ENCODE data around the gene MRPS18A.
"Not testable (repeated sequence)": the region's sequence is repeated elsewhere in the genome, so short reads cannot be mapped to it uniquely, and the experiment has no call there.

Gene MRPS18A

DNA sequence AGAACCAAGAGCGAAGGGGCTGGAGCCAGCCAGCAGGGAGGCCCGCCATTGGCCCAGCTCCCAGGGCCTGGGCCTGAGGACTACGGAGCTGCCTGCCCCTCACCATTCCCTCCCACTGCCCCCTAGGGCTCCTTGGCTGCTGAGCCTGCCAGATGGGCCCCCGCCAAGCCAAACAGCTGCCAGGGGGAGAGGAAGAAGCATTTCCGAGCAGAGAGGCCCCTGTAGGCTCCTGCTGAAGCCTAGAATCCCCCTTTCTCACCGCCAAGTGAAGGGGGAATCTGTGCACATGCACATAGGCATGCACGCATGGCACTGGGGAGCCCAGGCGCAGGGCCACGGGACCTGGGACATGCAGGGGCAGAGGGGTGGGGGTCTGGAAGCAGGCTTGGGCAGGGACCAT lies 28.5 kb upstream of the MRPS18A start:
- no peak for DNase-seq

DNA sequence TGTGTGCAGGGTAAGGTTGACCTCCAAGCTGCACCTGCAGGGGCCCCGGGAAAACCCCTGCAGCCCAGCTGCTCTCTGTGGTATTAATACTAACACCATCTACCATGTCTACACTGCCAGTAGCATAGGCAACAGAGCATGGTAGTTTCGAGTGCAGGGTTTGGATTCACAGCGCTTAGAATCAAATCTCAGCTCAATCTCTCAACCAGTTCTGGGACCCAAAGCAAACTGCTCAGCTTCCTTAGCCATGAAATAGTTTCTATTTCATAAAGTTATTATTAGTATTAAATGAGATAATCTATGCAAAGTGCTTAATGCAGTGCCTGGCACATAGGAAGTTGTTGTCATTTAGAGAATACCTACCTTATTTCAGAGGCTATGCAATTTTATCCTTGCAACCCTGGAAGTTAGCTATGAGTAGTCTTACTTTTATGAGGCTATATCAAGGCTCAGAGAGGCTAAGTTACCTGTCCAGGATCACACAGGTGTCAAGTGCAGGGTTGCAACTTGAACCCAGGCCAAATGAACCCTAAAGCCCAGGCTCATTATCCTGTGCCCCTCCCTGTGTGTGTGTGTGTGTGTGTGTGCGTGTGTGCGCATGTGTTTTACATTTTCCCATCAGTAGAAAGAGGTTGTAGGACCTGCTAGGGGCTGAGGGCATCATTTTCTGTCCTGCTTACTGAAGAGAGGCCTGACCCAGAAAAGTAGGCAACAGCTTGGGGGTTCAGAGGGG lies 27.6 kb upstream of the MRPS18A start:
- DNase-seq = no peak

DNA sequence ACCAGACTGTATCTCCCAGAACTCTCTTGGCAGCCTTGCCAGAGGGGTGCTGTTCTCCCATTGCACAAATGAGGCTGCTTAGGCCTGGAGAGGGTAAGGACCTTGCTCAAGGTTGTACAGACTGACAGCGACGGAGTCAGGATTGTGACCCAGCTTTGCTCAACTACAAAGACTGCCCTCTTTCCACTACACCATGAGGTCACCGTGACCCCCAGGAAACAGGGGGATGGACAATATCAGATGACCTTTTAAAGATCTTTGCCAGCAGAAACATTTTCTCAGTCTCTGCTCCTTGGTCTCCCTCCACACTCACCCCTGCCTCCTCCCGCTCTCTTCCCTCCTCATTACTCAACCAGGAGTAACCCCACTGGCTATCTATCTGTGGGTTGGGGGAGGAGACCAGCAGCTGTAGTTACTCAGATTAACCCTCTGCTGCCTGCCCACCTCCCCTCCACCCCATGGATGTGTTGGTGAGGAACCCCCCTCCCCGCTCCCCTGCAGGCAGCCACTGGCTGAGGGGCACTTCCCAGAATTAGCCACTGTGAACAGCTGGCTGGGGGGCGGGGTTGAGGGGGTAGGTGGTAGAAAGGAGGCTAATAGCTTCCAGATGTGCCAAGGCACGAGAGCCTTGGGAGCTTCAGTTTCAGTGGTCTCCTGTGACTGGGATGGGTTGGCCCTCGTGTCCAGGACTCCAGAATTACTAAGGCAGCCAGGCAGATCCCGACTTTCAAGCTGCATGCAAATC lies 26.9 kb upstream of the MRPS18A start:
- DNase-seq = no peak

DNA sequence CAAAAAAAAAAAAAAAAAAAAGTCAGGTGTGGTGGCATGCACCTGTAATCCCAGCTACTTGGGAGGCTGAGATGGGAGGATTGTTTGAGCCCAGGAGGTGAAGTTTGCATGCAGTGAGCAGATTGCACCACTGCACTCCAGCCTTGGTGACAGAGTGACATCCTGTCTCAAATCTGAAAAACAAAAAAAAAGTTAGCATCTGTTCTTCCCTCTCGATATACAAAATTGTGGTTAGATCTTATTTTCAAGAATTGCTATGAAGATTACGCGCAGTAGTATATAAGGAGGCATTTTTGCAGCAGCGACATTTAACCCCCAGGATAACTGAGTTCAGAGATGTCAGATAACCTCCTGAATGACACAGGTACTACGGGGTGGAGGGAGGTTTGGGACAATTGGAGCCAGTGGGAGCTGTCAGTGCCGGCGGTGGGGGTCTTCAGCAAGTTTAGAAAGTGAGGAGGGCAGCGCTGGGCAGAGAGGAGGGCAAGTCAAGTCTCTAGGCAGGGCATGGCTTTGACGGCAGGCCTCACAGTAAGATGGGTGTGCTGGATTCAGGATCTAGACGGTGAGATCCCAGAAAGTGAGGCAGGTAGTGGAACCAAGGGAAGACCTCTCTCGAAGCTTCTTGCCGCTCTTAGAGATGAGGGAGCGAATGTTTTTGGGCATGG lies 26.2 kb upstream of the MRPS18A start:
- no peak for DNase-seq

DNA sequence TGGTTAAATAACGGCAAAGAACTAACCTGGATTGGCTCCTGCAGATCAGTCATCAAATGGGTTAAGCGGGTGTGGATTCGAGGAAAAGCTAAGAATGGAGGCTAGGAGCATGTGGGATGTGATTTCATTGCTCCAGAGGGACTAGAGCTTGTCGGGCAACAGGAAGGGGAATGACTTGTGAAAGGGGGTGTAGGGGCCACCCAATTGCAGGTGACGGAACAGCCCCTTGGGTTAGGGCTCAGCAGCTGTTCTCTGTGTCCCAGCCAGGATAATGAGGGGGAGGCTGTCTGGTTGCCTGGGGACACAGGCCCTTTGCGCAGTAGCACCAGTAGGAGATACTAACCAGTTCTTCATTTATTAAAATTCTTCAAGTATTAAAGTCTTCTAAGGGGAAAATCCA lies 25.0 kb upstream of the MRPS18A start:
- DNase-seq = no peak

DNA sequence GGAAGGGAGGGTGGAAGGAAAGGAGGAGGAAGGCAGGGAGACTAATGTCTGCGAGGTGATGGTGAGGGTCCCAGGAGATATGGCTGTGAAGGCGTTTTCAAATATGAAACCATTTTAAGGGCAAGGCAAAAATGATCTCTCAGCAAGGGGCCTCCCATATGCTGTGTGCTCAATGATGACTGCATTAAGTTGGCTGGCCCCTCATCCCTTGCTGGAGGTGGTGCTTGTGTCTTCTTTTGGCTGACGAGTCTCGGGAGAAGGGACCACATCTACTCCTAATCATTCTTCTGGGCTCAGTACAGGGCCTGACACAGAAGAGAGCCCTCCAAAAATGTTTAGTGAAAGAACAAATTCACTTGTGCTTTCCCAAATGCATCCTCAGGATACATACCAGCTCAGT lies 23.0 kb upstream of the MRPS18A start:
- DNase-seq = no peak

DNA sequence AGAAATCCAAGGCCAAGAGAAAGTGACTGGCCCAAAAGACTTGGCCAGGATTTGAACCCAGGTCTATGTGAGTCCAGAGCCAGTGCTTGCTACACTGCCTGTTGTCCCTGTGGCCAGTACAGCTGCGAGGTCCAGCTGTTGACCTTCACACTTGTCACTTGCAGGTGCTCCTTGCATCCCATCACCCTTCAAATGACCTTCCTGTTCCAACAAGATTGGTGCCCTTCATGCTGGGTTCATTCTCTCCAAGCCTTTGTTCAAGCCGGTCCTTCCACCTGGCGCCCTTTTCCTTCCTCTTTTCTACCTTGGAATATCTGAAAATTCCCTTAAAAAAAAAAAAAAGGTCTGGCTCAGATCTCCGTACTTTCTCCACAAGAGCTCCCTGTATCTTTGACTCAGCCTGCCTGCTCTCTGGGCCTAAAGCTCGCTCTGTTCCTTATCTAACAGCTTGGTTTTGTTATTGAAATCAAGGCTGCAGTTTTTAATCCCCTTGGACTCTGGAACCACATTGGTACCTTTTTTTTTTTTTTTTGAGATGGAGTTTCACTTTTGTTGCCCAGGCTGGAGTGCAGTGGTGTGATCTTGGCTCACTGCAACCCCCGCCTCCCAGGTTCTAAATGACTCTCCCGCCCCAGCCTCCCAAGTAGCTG lies 22.2 kb upstream of the MRPS18A start:
- DNase-seq = no peak

DNA sequence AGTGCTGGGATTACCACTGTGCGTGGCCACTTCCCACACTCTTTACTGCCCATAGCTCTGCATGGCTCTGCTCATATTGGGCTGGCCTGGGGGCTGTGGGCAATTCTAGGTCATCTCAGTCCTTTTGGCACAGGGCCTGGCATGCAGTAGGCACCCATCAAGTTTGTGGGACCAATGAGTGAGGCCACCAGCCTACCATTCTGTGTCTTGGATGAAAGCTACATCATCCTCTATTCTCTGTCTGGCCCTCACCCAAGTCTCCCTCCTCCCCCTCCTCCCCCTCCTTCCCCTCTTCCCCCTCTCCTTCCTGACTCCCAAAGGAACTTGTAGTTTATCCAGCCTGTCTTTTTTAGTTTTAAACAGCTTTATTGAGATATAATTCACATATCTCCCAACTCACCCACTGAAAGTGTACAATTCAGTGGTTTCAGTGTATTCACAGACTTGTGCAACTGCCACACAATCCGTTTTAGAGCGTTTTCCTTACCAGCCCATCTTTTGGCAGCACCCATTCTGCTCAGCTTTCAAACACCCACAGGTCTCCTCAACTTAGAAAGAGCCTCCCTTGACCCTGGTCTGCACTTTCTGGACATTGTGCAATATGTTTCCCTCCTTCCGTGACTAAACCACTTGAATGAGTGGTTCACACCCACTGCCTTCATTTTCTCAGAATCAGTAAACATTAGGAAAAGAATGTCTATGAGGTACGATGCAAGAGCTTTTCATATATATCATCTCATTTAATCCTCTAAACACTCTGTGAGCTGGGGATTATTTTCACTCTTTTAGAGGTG lies 21.5 kb upstream of the MRPS18A start:
- DNase-seq = no peak

DNA sequence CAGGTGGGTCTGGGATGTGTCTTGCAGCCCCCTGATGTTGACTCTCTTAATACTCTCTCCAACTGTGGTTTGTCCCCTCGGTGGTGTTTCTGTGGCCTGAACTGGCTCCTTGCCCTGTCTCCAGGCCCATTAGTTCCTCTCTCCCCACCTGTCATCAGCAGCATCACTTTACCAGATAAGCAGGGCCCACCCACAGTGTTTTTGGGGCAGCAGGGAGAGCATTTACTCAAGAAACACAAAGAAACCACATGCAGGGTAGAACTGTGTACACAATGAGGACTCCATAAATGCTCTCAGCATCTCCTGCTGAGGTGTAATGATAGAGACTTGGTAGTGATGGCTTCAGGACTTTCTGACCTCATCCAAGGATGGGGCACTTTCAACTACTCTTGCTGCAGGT lies 20.2 kb upstream of the MRPS18A start:
- no peak for DNase-seq

DNA sequence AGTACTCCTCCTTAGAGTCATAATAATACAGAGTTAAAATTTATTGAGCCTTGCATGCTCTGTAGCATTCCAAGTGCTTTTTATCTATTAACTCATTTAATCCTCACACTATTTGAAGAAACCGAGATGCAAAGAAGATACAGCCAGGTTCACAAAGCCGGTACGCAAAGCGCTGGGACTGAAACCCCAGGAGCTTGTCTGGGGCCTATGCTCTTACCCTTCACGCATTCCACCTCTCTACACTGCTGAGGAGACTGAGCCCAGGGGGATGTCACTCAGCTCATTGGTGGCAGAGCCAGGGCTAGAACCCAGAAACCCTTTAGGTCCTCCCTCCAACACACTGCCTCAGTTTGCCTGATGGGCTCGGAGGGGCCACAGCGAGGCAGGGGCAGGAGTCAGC lies 19.7 kb upstream of the MRPS18A start:
- DNase-seq = no peak

DNA sequence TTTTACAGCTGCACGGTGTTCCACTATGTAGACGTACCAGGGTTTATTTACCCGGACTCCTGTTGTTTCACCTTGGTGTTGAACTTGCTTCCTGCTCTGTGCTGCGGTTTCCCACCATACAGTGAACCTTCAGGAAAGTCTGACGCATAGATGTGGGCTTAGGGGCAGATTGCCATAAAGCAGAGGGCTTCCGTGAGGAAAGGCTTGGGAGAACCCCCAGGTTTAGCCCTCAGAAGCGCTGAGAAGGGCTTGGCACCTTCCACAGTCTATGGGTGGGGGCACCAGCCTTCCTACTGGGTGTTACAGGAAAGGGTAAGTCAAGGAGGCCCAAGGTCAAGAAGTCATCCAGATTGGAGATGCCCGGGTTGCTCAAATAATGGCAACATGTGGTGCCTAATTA lies 19.2 kb upstream of the MRPS18A start:
- DNase-seq = no peak

DNA sequence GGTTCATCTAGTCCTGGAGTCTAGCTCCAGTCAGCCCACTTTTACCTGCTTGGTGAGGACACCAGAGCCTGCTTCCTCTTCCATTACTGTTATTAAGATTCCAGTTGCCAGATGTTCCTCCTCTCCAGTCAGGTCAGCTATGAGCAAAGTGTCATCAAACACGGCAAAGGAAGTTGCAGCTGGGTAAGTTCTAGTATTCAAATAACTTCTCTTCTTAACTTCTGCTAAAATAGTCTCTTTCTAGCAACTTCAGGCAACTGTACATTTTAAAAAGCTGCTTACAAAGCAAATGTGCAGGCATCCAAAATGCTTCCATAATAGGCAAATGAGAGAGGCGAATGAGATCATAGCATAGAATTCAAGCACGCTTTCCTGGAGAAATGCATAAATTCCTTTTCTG lies 18.4 kb upstream of the MRPS18A start:
- no peak for DNase-seq

DNA sequence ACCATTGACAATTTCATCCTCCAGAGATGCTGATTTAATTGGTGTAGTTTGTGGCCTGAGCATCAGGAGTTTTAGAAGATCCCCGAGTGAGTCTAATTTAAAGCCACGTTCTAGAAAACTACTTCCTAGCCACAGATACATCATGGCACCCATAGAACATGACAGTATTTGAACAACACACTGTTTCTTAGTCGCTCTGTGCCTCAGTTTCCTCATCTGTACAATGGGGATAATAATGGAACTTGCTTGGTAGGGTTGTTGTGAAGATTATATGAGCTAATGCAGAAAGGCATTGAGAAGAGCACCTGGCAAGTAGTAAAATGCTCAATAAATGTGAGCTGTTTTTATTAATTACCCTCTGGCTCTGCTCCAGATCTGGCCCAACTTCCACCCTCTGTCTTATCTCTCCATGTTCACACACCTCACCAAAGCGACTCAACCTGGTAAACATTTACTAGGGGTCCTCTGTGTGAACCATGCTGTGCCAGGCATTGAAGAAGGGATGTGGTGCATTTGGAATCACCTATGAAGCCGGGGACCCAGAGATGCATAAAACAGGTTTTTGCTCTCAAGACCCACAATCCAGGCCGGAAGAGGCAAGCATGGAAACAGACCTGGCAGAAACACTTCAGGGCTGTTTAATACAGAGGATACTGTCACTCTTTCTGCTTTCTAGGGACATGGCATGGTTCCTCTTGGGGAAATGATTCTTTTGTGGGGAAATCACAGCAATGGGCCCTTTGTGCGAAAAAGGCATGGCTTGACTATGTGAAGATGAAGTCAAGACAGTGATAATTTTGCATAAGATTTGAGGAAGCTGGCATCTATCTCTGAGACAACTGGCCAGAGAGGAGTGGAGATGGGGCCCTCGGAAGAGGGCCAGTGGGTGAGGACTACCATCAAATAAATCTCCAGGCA lies 16.2 kb upstream of the MRPS18A start:
- no peak for DNase-seq

DNA sequence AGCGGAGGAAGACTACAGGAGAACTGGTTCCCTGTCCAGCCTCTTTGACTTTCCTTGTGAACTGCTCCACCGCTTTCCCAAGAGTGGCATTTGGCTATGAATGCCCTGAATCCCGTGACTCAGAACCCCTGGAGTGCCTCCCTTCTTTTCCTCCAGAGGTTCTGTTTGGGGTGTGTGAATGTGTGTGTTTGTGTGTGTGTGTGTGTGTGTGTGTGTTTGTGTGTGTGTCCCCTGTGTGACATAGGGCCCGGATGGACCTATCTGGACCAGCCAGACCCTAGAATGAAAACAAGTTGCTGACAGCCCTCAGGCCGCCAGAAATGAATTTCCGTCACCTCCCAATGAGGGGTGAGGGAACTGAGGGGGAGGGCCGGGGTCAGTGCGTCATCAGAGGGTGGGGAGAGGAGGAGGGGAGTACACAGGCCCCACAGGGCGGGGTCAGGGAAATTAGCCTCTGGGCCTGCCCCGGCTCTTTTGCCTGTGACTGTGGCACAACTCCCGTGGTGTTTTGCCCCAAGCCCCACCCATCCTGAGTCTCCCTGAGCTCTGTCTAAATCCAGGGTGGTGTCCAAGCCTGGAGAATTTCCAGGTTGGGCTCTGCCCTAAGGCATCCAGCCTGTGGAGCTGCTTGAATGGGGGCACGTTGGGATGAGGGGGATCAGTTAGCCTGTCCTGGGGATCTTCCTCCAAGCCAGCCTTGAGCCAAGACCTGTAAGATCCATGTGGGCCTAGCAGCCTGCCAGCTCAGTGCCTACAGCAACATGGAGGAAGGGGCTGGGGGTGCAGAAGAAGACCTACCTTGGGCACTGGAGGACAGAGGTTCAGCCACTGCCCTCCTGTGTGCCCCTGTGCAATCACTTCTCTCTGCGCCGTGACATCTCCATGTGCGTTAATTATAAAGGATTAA lies 15.2 kb upstream of the MRPS18A start:
- DNase-seq = no peak

DNA sequence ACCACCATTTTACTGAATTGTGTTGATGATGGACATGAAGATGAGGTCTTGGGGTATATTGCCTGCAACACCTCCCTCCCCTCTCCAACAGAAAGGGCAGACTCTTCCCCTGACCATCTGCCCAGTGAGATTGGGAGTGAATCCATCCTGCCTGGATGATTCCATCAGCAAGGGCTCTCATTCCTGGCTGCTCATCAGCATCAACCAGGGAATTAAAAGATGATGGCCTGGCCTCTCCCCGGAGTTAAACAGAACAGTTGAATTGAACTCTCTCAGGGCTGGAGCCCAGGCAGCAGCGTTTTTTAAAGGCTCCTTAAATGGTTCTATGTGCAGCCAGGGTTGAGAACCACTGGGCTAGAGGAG lies 14.6 kb upstream of the MRPS18A start:
- DNase-seq = no peak

DNA sequence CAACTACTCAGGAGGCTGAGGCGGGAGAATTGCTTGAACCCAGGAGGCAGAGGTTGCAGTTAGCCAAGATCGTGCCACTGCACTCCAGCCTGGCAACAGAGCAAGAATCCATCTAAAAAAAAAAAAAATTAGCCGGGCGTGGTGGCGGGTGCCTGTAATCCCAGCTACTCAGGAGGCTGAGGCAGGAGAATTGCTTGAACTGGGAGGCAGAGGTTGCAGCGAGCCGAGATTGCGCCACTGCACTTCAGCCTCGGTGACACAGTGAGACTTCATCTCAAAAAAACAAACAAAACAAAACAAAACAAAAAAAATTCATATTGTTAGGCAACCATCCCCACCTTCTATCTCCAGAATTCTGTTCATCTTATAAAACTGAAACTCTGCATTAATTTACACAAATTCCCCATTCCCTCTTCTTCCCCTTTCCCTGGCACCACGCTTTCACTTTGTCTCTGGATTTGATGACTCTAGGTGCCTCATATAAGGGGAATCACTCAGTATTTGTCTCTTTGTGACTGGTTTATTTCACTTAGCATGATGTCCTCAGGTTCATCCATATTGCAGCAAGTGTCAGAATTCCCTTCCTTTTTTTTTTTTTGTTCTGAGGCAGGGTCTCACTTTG lies 13.5 kb upstream of the MRPS18A start:
- not testable (repeated sequence) for DNase-seq

DNA sequence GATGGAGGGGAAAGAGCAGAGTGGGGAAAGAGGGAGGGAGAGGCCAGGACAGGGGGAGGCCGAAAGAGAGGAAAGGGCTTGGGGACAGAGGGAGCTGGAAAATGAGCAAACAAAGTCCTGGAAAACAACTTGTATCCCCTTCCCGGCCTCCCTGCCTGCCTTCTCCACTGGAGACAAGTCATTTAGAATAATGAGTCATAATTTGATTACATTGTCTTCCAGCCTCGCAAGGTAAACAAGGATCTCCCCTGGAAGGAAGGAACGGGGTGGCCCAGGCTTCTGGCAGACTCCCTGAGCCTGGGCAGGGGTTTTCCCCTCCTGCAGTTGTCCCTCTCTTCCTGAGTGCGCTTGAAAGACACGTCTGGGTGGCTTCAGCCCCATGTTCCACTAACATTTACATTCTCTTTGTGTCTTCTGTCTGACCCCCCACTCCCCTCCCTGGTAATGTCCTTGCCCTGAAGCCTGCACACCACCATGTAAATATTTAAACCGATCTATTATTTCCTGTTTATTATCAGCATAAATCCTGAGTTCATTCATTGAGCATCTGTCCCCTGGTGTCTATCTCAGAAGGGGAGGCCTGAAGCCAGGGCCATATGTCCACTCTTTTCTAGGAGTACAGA lies 12.1 kb upstream of the MRPS18A start:
- no peak for DNase-seq

DNA sequence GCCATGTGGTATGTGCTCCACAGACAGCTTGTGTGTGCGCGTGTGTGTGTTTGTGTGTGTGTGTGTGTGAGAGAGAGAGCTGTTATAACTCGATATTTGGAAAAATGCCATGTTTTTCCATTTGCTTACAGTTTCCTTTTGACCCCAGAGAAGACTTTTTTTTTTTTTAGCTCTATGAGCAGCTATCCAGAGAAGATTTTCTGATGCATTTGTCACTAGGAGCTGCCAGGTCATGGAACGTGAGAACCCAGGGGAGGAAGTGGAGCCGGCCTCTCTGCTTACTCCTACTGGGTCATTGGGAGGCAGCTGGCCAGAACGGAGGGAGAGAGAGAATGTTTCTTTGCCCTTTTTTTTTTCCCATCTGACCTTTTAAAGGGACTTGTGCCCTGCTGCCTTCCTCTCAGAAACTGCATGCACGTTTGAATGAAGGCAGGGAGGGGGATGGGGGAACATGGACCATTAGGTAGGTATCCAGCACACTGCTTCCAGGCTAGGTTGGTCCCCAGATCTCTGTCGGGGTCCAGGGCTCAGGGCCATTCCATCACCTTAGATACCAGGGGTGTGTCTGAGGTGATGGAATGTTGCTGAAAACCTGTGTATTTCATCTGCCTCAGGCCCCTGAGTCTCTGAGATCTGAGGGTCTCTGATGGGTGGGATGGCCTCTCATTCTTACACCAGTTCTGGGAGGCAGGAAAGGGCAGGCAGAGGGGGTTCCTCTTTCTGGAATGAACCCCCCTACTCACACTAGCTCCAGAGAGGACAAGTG lies 11.2 kb upstream of the MRPS18A start:
- no peak for DNase-seq

DNA sequence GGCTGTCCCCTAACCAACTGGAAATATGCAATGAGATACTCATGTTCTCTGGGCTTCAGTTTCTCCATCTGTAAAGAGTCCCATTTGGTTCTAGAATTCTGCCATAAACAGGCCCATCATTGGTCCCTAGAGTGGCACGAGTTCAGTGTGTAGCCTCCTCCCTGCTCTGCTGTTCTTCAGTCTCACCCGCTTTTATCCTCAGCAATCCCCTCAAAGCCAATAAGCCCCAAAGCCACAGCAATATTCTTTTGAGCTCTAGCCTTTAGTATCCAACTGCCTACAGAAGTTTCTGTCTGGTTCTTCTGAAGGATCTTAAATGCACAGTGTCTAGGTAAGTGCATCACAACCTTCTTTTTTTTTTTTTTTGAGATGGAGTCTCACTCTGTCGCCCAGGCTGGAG lies 9.8 kb upstream of the MRPS18A start:
- no peak for DNase-seq
